ENCODE measurements around the gene ZBBX. TPM values are rescaled to one million over a fixed set of nuclear protein-coding genes. Genes with fewer than 3 reads are reported as not detected.

ZBBX gene
- total RNA-seq, 1 experiment from 2014 or later, result 1.1 TPM

DNA sequence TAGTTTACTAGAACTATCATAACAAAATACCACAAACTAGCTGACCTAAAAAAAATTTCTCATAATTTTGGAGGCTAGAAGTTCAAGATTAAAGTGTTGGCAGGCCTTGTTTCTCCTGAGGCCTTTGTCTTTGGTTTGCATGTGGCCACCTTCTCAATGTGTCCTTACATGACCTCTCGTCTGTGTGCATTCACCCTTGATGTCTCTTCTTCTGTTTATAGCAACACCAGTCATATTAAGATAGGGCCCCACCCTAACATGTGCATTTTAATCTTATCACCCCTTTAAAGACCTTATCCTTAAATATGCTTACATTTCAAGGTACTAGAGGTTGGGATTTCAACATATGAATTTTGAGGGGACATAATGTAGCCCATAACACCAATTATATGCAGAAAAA, 177.0 kb downstream of the ZBBX start:
- no peak for DNase-seq (ENCODE audit: low spot score)
- Mint-ChIP-seq H3K4me1 (no peaks in the 10 kb centered on the region), H3K4me3 (no peak overlapping the region), H3K9me3 (no peaks in the 10 kb centered on the region), H3K27ac (no peak overlapping the region), H3K36me3 (no peaks in the 10 kb centered on the region), H3K27me3 (ENCODE audit: low read depth) (no peaks in the 10 kb centered on the region)
- ChIA-PET POLR2A (no interaction called here), CTCF (no interaction called here)
- no peak for ATAC-seq
- TF ChIP-seq ZNF263 (CRISPR knock-in tag; IDR thresholded peaks at IDR 0.05; ENCODE audit: low read depth) (no peak), TCF7 (CRISPR knock-in tag; IDR thresholded peaks at IDR 0.05; ENCODE audit: low read depth) (no peak), MAX (CRISPR knock-in tag; IDR thresholded peaks at IDR 0.05) (no peak), ELF4 (CRISPR knock-in tag; IDR thresholded peaks at IDR 0.05; ENCODE audit: low read depth) (no peak), MXD4 (CRISPR knock-in tag; IDR thresholded peaks at IDR 0.05; ENCODE audit: borderline replicate concordance) (no peak), FOXP1 (CRISPR knock-in tag; IDR thresholded peaks at IDR 0.05; ENCODE audit: borderline replicate concordance) (no peak), CREM (CRISPR knock-in tag; IDR thresholded peaks at IDR 0.05) (no peak), ETV6 (CRISPR knock-in tag; IDR thresholded peaks at IDR 0.05) (no peak), TEAD1 (CRISPR knock-in tag; IDR thresholded peaks at IDR 0.05) (no peak), TEAD4 (CRISPR knock-in tag; IDR thresholded peaks at IDR 0.05) (no peak), ZNF416 (CRISPR knock-in tag; IDR thresholded peaks at IDR 0.05) (no peak)
- TF ChIP-seq, protein P1, sequence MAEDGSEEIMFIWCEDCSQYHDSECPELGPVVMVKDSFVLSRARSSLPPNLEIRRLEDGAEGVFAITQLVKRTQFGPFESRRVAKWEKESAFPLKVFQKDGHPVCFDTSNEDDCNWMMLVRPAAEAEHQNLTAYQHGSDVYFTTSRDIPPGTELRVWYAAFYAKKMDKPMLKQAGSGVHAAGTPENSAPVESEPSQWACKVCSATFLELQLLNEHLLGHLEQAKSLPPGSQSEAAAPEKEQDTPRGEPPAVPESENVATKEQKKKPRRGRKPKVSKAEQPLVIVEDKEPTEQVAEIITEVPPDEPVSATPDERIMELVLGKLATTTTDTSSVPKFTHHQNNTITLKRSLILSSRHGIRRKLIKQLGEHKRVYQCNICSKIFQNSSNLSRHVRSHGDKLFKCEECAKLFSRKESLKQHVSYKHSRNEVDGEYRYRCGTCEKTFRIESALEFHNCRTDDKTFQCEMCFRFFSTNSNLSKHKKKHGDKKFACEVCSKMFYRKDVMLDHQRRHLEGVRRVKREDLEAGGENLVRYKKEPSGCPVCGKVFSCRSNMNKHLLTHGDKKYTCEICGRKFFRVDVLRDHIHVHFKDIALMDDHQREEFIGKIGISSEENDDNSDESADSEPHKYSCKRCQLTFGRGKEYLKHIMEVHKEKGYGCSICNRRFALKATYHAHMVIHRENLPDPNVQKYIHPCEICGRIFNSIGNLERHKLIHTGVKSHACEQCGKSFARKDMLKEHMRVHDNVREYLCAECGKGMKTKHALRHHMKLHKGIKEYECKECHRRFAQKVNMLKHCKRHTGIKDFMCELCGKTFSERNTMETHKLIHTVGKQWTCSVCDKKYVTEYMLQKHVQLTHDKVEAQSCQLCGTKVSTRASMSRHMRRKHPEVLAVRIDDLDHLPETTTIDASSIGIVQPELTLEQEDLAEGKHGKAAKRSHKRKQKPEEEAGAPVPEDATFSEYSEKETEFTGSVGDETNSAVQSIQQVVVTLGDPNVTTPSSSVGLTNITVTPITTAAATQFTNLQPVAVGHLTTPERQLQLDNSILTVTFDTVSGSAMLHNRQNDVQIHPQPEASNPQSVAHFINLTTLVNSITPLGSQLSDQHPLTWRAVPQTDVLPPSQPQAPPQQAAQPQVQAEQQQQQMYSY (CRISPR knock-in tag; IDR thresholded peaks at IDR 0.05), result no peak

- ChIA-PET POLR2A (no interaction called here), CTCF (no interaction called here)
- DNase-seq (ENCODE audit: low spot score), result no peak
- no peak for ATAC-seq
- H3K36me3 Mint-ChIP-seq, result no peaks in the 10 kb centered on the region
- no peak overlapping the region for H3K27ac Mint-ChIP-seq
- H3K27me3 Mint-ChIP-seq (ENCODE audit: low read depth), result no peaks in the 10 kb centered on the region
- no peak for TF ChIP-seq TEAD1 (CRISPR knock-in tag; IDR thresholded peaks at IDR 0.05)
- TF ChIP-seq, protein P2, sequence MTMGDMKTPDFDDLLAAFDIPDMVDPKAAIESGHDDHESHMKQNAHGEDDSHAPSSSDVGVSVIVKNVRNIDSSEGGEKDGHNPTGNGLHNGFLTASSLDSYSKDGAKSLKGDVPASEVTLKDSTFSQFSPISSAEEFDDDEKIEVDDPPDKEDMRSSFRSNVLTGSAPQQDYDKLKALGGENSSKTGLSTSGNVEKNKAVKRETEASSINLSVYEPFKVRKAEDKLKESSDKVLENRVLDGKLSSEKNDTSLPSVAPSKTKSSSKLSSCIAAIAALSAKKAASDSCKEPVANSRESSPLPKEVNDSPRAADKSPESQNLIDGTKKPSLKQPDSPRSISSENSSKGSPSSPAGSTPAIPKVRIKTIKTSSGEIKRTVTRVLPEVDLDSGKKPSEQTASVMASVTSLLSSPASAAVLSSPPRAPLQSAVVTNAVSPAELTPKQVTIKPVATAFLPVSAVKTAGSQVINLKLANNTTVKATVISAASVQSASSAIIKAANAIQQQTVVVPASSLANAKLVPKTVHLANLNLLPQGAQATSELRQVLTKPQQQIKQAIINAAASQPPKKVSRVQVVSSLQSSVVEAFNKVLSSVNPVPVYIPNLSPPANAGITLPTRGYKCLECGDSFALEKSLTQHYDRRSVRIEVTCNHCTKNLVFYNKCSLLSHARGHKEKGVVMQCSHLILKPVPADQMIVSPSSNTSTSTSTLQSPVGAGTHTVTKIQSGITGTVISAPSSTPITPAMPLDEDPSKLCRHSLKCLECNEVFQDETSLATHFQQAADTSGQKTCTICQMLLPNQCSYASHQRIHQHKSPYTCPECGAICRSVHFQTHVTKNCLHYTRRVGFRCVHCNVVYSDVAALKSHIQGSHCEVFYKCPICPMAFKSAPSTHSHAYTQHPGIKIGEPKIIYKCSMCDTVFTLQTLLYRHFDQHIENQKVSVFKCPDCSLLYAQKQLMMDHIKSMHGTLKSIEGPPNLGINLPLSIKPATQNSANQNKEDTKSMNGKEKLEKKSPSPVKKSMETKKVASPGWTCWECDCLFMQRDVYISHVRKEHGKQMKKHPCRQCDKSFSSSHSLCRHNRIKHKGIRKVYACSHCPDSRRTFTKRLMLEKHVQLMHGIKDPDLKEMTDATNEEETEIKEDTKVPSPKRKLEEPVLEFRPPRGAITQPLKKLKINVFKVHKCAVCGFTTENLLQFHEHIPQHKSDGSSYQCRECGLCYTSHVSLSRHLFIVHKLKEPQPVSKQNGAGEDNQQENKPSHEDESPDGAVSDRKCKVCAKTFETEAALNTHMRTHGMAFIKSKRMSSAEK (CRISPR knock-in tag; IDR thresholded peaks at IDR 0.05; ENCODE audit: borderline replicate concordance), result no peak
- TF ChIP-seq, protein P3, sequence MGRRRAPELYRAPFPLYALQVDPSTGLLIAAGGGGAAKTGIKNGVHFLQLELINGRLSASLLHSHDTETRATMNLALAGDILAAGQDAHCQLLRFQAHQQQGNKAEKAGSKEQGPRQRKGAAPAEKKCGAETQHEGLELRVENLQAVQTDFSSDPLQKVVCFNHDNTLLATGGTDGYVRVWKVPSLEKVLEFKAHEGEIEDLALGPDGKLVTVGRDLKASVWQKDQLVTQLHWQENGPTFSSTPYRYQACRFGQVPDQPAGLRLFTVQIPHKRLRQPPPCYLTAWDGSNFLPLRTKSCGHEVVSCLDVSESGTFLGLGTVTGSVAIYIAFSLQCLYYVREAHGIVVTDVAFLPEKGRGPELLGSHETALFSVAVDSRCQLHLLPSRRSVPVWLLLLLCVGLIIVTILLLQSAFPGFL (CRISPR knock-in tag; IDR thresholded peaks at IDR 0.05; ENCODE audit: borderline replicate concordance), result no peak
- no peak for TF ChIP-seq TP53 (CRISPR knock-in tag; IDR thresholded peaks at IDR 0.05)
- TF ChIP-seq, protein P4, sequence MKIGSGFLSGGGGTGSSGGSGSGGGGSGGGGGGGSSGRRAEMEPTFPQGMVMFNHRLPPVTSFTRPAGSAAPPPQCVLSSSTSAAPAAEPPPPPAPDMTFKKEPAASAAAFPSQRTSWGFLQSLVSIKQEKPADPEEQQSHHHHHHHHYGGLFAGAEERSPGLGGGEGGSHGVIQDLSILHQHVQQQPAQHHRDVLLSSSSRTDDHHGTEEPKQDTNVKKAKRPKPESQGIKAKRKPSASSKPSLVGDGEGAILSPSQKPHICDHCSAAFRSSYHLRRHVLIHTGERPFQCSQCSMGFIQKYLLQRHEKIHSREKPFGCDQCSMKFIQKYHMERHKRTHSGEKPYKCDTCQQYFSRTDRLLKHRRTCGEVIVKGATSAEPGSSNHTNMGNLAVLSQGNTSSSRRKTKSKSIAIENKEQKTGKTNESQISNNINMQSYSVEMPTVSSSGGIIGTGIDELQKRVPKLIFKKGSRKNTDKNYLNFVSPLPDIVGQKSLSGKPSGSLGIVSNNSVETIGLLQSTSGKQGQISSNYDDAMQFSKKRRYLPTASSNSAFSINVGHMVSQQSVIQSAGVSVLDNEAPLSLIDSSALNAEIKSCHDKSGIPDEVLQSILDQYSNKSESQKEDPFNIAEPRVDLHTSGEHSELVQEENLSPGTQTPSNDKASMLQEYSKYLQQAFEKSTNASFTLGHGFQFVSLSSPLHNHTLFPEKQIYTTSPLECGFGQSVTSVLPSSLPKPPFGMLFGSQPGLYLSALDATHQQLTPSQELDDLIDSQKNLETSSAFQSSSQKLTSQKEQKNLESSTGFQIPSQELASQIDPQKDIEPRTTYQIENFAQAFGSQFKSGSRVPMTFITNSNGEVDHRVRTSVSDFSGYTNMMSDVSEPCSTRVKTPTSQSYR (CRISPR knock-in tag; IDR thresholded peaks at IDR 0.05), result no peak
- no peak for TF ChIP-seq GTF2I (CRISPR knock-in tag; conservative IDR thresholded peaks at IDR 0.05)
- TF ChIP-seq TEAD4 (CRISPR knock-in tag; IDR thresholded peaks at IDR 0.05), result no peak
- TF ChIP-seq KAT7 (CRISPR knock-in tag; IDR thresholded peaks at IDR 0.05; ENCODE audit: borderline replicate concordance), result no peak
- TF ChIP-seq CREM (CRISPR knock-in tag; IDR thresholded peaks at IDR 0.05), result no peak
- no peak for TF ChIP-seq RELA (CRISPR knock-in tag; IDR thresholded peaks at IDR 0.05; ENCODE audit: borderline replicate concordance)
- no peak overlapping the region for H3K4me3 Mint-ChIP-seq
- H3K4me1 Mint-ChIP-seq, result peaks cover 5% of the 10 kb centered on the region
- H3K9me3 Mint-ChIP-seq, result no peaks in the 10 kb centered on the region
These were observed 181.0 kb downstream of the ZBBX start for GRCh38 chr3:167198949-167199600.

Data from WTC11 (cell line).